BE2C (cell line): ENCODE results near the gene ZNF768.
A peak's percentile ranks its signal among the peaks of the same experiment; 100 is the strongest.

ENCODE experiments used
- DNase-seq: peaks from one replicate; pipeline ENCODE4 v3.0.0-alpha.2; 2020
- H3K27me3 ChIP-seq: fragments of 250-450 bp; sonication (Bioruptor Pico); 2 replicates; pipeline ENCODE4 v1.5.1; 2020; ENCODE audit warnings: mild to moderate bottlenecking
- H3K36me3 ChIP-seq: fragments of 250-450 bp; sonication (Bioruptor Pico); 2 replicates; pipeline ENCODE4 v1.5.1; 2020; ENCODE audit warnings: mild to moderate bottlenecking
- H3K4me1 ChIP-seq: fragments of 250-450 bp; sonication (Bioruptor Pico); 2 replicates; pipeline ENCODE4 v1.5.1; 2020
- H3K4me3 ChIP-seq: 2 replicates; pipeline ENCODE4 v1.5.1; 2011; ENCODE audit warnings: low read depth, low read length
- H3K9me3 ChIP-seq: fragments of 250-450 bp; sonication (Bioruptor Pico); 2 replicates; pipeline ENCODE4 v1.5.1; 2020
- CTCF ChIP-seq: IDR thresholded peaks from 2 replicates; pipeline ENCODE4 v1.5.1; 2012; ENCODE audit warnings: mild to moderate bottlenecking, low read depth, low read length

The ZNF768 gene

GRCh38 chr16:30556125-30556473, 29.7 kb upstream of the ZNF768 start:
- Histone ChIP-seq H3K36me3 (peaks cover 23% of the 10 kb centered on the region), H3K4me3 (no peak overlapping the region), H3K4me1 (no peaks in the 10 kb centered on the region), H3K27me3 (no peaks in the 10 kb centered on the region), H3K9me3 (no peaks in the 10 kb centered on the region)
- DNase-seq: peak; percentile 36
- no peak for TF ChIP-seq CTCF

GRCh38 chr16:30555315-30556124, 29.2 kb upstream of the ZNF768 start:
- no peak for TF ChIP-seq CTCF
- no peaks in the 10 kb centered on the region for H3K27me3 ChIP-seq
- peaks cover 23% of the 10 kb centered on the region for H3K36me3 ChIP-seq
- H3K9me3 ChIP-seq: no peaks in the 10 kb centered on the region
- H3K4me1 ChIP-seq: no peaks in the 10 kb centered on the region
- no peak for DNase-seq
- no peak overlapping the region for H3K4me3 ChIP-seq

GRCh38 chr16:30554557-30555314, 28.4 kb upstream of the ZNF768 start:
- Histone ChIP-seq H3K27me3 (no peaks in the 10 kb centered on the region), H3K4me3 (no peak overlapping the region), H3K36me3 (peaks cover 23% of the 10 kb centered on the region), H3K4me1 (no peaks in the 10 kb centered on the region), H3K9me3 (no peaks in the 10 kb centered on the region)
- no peak for TF ChIP-seq CTCF
- no peak for DNase-seq

- no peaks in the 10 kb centered on the region for H3K9me3 ChIP-seq
Observed at GRCh38 chr16:30553393-30553899, 27.1 kb upstream of the ZNF768 start.

GRCh38 chr16:30552956-30553355, 26.6 kb upstream of the ZNF768 start:
- no peaks in the 10 kb centered on the region for H3K27me3 ChIP-seq
- no peak for DNase-seq
- no peaks in the 10 kb centered on the region for H3K9me3 ChIP-seq
- no peak for TF ChIP-seq CTCF
- no peaks in the 10 kb centered on the region for H3K4me1 ChIP-seq
- H3K36me3 ChIP-seq: peaks cover 23% of the 10 kb centered on the region
- no peak overlapping the region for H3K4me3 ChIP-seq

More at GRCh38 chr16:30553393-30553899, 27.1 kb upstream of the ZNF768 start:
- H3K4me1 ChIP-seq: no peaks in the 10 kb centered on the region
- H3K36me3 ChIP-seq: peaks cover 23% of the 10 kb centered on the region
- no peak for TF ChIP-seq CTCF
- DNase-seq: no peak
- no peaks in the 10 kb centered on the region for H3K27me3 ChIP-seq
- H3K4me3 ChIP-seq: no peak overlapping the region

- Histone ChIP-seq H3K9me3 (no peaks in the 10 kb centered on the region), H3K27me3 (no peaks in the 10 kb centered on the region), H3K36me3 (peaks cover 23% of the 10 kb centered on the region), H3K4me1 (no peaks in the 10 kb centered on the region), H3K4me3 (no peak overlapping the region)
- DNase-seq: no peak
- TF ChIP-seq CTCF: no peak
Observed at GRCh38 chr16:30551781-30552180, 25.4 kb upstream of the ZNF768 start.
